Caco-2 (cell line): ENCODE measurements around the gene TMEM19. TPM values are rescaled to one million over a fixed set of nuclear protein-coding genes. Genes with fewer than 3 reads are reported as not detected.

Experiments
- BruUV-seq: library from RNA; stranded (reverse); fragments of 400-500 nt; replicated peaks from 2 replicates; lab custom pipeline; 2021; lab: Mats Ljungman, UMichigan
- CTCF ChIA-PET: fragments of 300-600 bp; sonication (Branson Sonifier 250); formaldehyde crosslinking; loops from one replicate; lab custom pipeline; 2022; ENCODE audit warnings: antibody characterized with exemption; lab: Charles Lee
- POLR2A ChIA-PET: fragments of 300-600 bp; sonication (Branson Sonifier 250); formaldehyde crosslinking; loops from one replicate; lab custom pipeline; 2022; ENCODE audit warnings: antibody characterized with exemption; lab: Charles Lee
- DNase-seq, 2 experiments: peaks; one replicate each; pipeline versions ENCODE4 v3.0.0 to v3.0.0-alpha.2; 2020 to 2022
- H3K27me3 ChIP-seq: replicated peaks from 2 replicates; pipeline ENCODE4 v1.6.0; 2011; ENCODE audit warnings: low read length; ENCODE audit not compliant: control insufficient read depth, insufficient read depth
- H3K36me3 ChIP-seq: 2 replicates; pipeline ENCODE4 v1.5.1; 2011; ENCODE audit warnings: low read length; ENCODE audit not compliant: control insufficient read depth, insufficient read depth
- H3K4me1 ChIP-seq: fragments of 250-450 bp; sonication (Bioruptor Pico); 2 replicates; pipeline ENCODE4 v1.5.1; 2020; ENCODE audit warnings: mild to moderate bottlenecking
- H3K4me3 ChIP-seq: 2 replicates; pipeline ENCODE4 v1.5.1; 2011; ENCODE audit warnings: low read depth, mild to moderate bottlenecking, control low read depth, low read length
- H3K9me3 ChIP-seq: fragments of 250-450 bp; sonication (Bioruptor Pico); 2 replicates; pipeline ENCODE4 v1.5.1; 2020; ENCODE audit warnings: mild to moderate bottlenecking, moderate library complexity
- H3K27ac Mint-ChIP-seq: one replicate; pipeline ENCODE4 v1.8.0; 2022; ENCODE audit warnings: mixed read lengths; ENCODE audit not compliant: unreplicated experiment
- H3K27me3 Mint-ChIP-seq: one replicate; pipeline ENCODE4 v1.8.0; 2022; ENCODE audit warnings: mixed read lengths; ENCODE audit not compliant: insufficient read depth, unreplicated experiment
- H3K36me3 Mint-ChIP-seq: one replicate; pipeline ENCODE4 v1.8.0; 2022; ENCODE audit warnings: mild to moderate bottlenecking, mixed read lengths; ENCODE audit not compliant: insufficient read depth, unreplicated experiment
- H3K4me1 Mint-ChIP-seq: one replicate; pipeline ENCODE4 v1.8.0; 2022; ENCODE audit warnings: low read depth, mixed read lengths; ENCODE audit not compliant: unreplicated experiment
- H3K4me3 Mint-ChIP-seq: one replicate; pipeline ENCODE4 v1.8.0; 2022; ENCODE audit warnings: mild to moderate bottlenecking, moderate library complexity, mixed read lengths; ENCODE audit not compliant: unreplicated experiment
- H3K9me3 Mint-ChIP-seq: one replicate; pipeline ENCODE4 v1.8.0; 2022; ENCODE audit warnings: mixed read lengths; ENCODE audit not compliant: unreplicated experiment
- CTCF ChIP-seq, 2 experiments: fragments of 200-600 bp in 1 of 2; IDR thresholded peaks; 1 replicate in 1 of 2; 2 replicates in 1 of 2; pipeline versions ENCODE4 v1.5.1 to v1.8.0; 2011 to 2022; ENCODE audit warnings: antibody characterized with exemption in 1 of 2, control low read depth in 1 of 2, inconsistent platforms in 1 of 2, low read depth in 1 of 2, low read length in 1 of 2, mild to moderate bottlenecking in 1 of 2, moderate library complexity in 1 of 2; ENCODE audit not compliant: insufficient read depth in 1 of 2, severe bottlenecking in 1 of 2, unreplicated experiment in 1 of 2
- intact Hi-C: fragments of 100-400 bp; cut with micrococcal nuclease; formaldehyde crosslinking; loops from one replicate; pipeline ENCODE4 v1.10.0; 2022; ENCODE audit not compliant: unreplicated experiment
- total RNA-seq: library from RNA; stranded (reverse); gene quantifications from 2 replicates; pipeline ENCODE4 v1.2.3, GENCODE V29; 2022

Gene TMEM19
- total RNA-seq, 1 experiment from 2014 or later, result 24.2 TPM

- Histone ChIP-seq H3K4me3 (no peak overlapping the region), H3K27me3 (no peaks in the 10 kb centered on the region), H3K4me1 (no peaks in the 10 kb centered on the region), H3K9me3 (no peaks in the 10 kb centered on the region), H3K36me3 (no peaks in the 10 kb centered on the region)
- Mint-ChIP-seq H3K27me3 (peaks cover 2% of the 10 kb centered on the region), H3K4me3 (no peak overlapping the region), H3K36me3 (no peaks in the 10 kb centered on the region), H3K27ac (no peak overlapping the region), H3K9me3 (no peaks in the 10 kb centered on the region), H3K4me1 (peaks cover 6% of the 10 kb centered on the region)
- ChIA-PET CTCF (no interaction called here), POLR2A (no interaction called here)
- BruUV-seq, result no TSS peak
- TF ChIP-seq CTCF (IDR thresholded peaks at IDR 0.05; ENCODE audit: insufficient read depth in 1 of 2, low read depth in 1 of 2, low read length in 1 of 2, severe bottlenecking in 1 of 2, unreplicated experiment in 1 of 2), result no peak
- no peak for DNase-seq
- intact Hi-C loops, result no loop called here
These were observed 33.9 kb downstream of the TMEM19 start for GRCh38 chr12:71719647-71720370.

- Mint-ChIP-seq H3K4me3 (no peak overlapping the region), H3K36me3 (no peaks in the 10 kb centered on the region), H3K27me3 (peaks cover 2% of the 10 kb centered on the region), H3K4me1 (peaks cover 6% of the 10 kb centered on the region), H3K27ac (no peak overlapping the region), H3K9me3 (no peaks in the 10 kb centered on the region)
- Histone ChIP-seq H3K27me3 (no peaks in the 10 kb centered on the region), H3K36me3 (no peaks in the 10 kb centered on the region), H3K4me3 (no peak overlapping the region), H3K9me3 (0 out of 2 replicates have a peak, but pooled peaks cover 4% of the 10 kb centered on the region), H3K4me1 (no peaks in the 10 kb centered on the region)
- ChIA-PET POLR2A (no interaction called here), CTCF (no interaction called here)
- intact Hi-C loops, result no loop called here
- TF ChIP-seq CTCF (IDR thresholded peaks at IDR 0.05; ENCODE audit: insufficient read depth in 1 of 2, low read depth in 1 of 2, low read length in 1 of 2, severe bottlenecking in 1 of 2, unreplicated experiment in 1 of 2), result no peak
- BruUV-seq, result no TSS peak
- DNase-seq, result no peak
These were observed 36.1 kb downstream of the TMEM19 start for GRCh38 chr12:71721783-71722505.

- Mint-ChIP-seq H3K4me1 (no peaks in the 10 kb centered on the region), H3K27ac (no peak overlapping the region), H3K27me3 (no peaks in the 10 kb centered on the region), H3K4me3 (no peak overlapping the region), H3K9me3 (no peaks in the 10 kb centered on the region), H3K36me3 (no peaks in the 10 kb centered on the region)
- Histone ChIP-seq H3K36me3 (no peaks in the 10 kb centered on the region), H3K9me3 (0 out of 2 replicates have a peak, but pooled peaks cover 4% of the 10 kb centered on the region), H3K4me3 (no peak overlapping the region), H3K4me1 (no peaks in the 10 kb centered on the region), H3K27me3 (no peaks in the 10 kb centered on the region)
- BruUV-seq, result no TSS peak
- TF ChIP-seq CTCF (IDR thresholded peaks at IDR 0.05; ENCODE audit: insufficient read depth in 1 of 2, low read depth in 1 of 2, low read length in 1 of 2, severe bottlenecking in 1 of 2, unreplicated experiment in 1 of 2), result no peak
- intact Hi-C loops, result no loop called here
- DNase-seq, result no peak
- CTCF ChIA-PET, result no interaction called here
- POLR2A ChIA-PET, result no interaction called here
These were observed 39.1 kb downstream of the TMEM19 start for GRCh38 chr12:71725011-71725410.
